ENCODE results near the gene NUDT16.

- TF ChIP-seq CTCF (conservative IDR thresholded peaks at IDR 0.05 in 1 of 2, IDR thresholded peaks at IDR 0.05 in 1 of 2; ENCODE audit: extremely low read depth in 1 of 2, insufficient read depth in 1 of 2, low read depth in 1 of 2, low read length in 2 of 2) (no peak), EZH2 (IDR thresholded peaks at IDR 0.05; ENCODE audit: borderline replicate concordance, low read length) (no peak)
Observed at GRCh38 chr3:131401978-131402377, 20.4 kb downstream of the NUDT16 start.

Data from mammary epithelial cell (primary cell).